HG02938 (cell line): ENCODE results near the gene CIB2.

Source experiments
- ATAC-seq: cut with Tn5 transposase; IDR thresholded peaks from one replicate; pipeline ENCODE4 v1.9.1; 2021; ENCODE audit warnings: mild to moderate bottlenecking, moderate library complexity; ENCODE audit not compliant: unreplicated experiment

Gene CIB2

GRCh38 chr15:78069462-78070029, 61.7 kb downstream of the CIB2 start:
- no peak for ATAC-seq

- ATAC-seq: peak; percentile 29
Observed at GRCh38 chr15:78069052-78069414, 62.2 kb downstream of the CIB2 start.

GRCh38 chr15:78067328-78068228, 63.7 kb downstream of the CIB2 start:
- no peak for ATAC-seq

- ATAC-seq: no peak
Observed at GRCh38 chr15:78065973-78066946, 65.0 kb downstream of the CIB2 start.

GRCh38 chr15:78065284-78065872, 65.9 kb downstream of the CIB2 start:
- ATAC-seq: no peak

GRCh38 chr15:78064544-78064943, 66.7 kb downstream of the CIB2 start:
- no peak for ATAC-seq

- ATAC-seq: no peak
Observed at GRCh38 chr15:78063970-78064385, 67.3 kb downstream of the CIB2 start.

- no peak for ATAC-seq
Observed at GRCh38 chr15:78063217-78063616, 68.0 kb downstream of the CIB2 start.

GRCh38 chr15:78061963-78062427, 69.2 kb downstream of the CIB2 start:
- no peak for ATAC-seq

GRCh38 chr15:78060232-78060631, 71.0 kb downstream of the CIB2 start:
- no peak for ATAC-seq

- no peak for ATAC-seq
Observed at GRCh38 chr15:78059110-78059839, 72.0 kb downstream of the CIB2 start.

GRCh38 chr15:78058401-78058935, 72.8 kb downstream of the CIB2 start:
- no peak for ATAC-seq

GRCh38 chr15:78057803-78058202, 73.4 kb downstream of the CIB2 start:
- no peak for ATAC-seq

- ATAC-seq: no peak
Observed at GRCh38 chr15:78056714-78057269, 74.5 kb downstream of the CIB2 start.

GRCh38 chr15:78055919-78056713, 75.1 kb downstream of the CIB2 start:
- ATAC-seq: no peak

- no peak for ATAC-seq
Observed at GRCh38 chr15:78054966-78055365, 76.3 kb downstream of the CIB2 start.
